ENCODE results near the gene RGPD8.
A peak's percentile ranks its signal among the peaks of the same experiment; 100 is the strongest.
"Not testable (repeated sequence)": the region's sequence is repeated elsewhere in the genome, so short reads cannot be mapped to it uniquely, and the experiment has no call there.

The RGPD8 gene

GRCh38 chr2:112433480-112433879 is at the start of gene RGPD8:
Gene RGPD8, minus strand, starts transcription at chr2:112433645. Its CDS starts 192 bp downstream, at chr2:112433453.
- not testable (repeated sequence) for H3K36me3 ChIP-seq (ENCODE audit: insufficient read depth, low read length); H3K4me1 ChIP-seq (ENCODE audit: insufficient read depth, low read length); H3K9me3 ChIP-seq (ENCODE audit: low read length); H3K27ac ChIP-seq (ENCODE audit: low read depth, low read length); H3K9ac ChIP-seq (ENCODE audit: low read length); H3K27me3 ChIP-seq (ENCODE audit: control insufficient read depth in 1 of 2, insufficient read depth in 2 of 2, low read length in 2 of 2)
- H3K4me3 ChIP-seq (ENCODE audit: low read depth in 1 of 2, low read length in 2 of 2): peak within 1 kb of the TSS in 1 of 2 donors; percentile 23

GRCh38 chr2:112483042-112483473 is 49.6 kb upstream of the RGPD8 start:
- peaks cover 20% of the 10 kb centered on the region for H3K4me1 ChIP-seq (ENCODE audit: insufficient read depth, low read length)
- no peaks in the 10 kb centered on the region for H3K36me3 ChIP-seq (ENCODE audit: insufficient read depth, low read length)
- H3K9ac ChIP-seq (ENCODE audit: low read length): peak overlapping the region; percentile 83
- no peaks in the 10 kb centered on the region for H3K9me3 ChIP-seq (ENCODE audit: low read length)
- peak overlapping the region; percentile 83 for H3K27ac ChIP-seq (ENCODE audit: low read depth, low read length)
- H3K4me3 ChIP-seq (ENCODE audit: low read depth in 1 of 2, low read length in 2 of 2): peak overlapping the region; percentile 55 to 79
- no peaks in the 10 kb centered on the region for H3K27me3 ChIP-seq (ENCODE audit: control insufficient read depth in 1 of 2, insufficient read depth in 2 of 2, low read length in 2 of 2)

GRCh38 chr2:112482309-112483041 is 49.0 kb upstream of the RGPD8 start:
- Histone ChIP-seq H3K4me1 (ENCODE audit: insufficient read depth, low read length) (peaks cover 20% of the 10 kb centered on the region), H3K27me3 (ENCODE audit: control insufficient read depth in 1 of 2, insufficient read depth in 2 of 2, low read length in 2 of 2) (no peaks in the 10 kb centered on the region), H3K4me3 (ENCODE audit: low read depth in 1 of 2, low read length in 2 of 2) (peak overlapping the region; percentile 55 to 79), H3K9ac (ENCODE audit: low read length) (peak overlapping the region; percentile 83), H3K36me3 (ENCODE audit: insufficient read depth, low read length) (no peaks in the 10 kb centered on the region), H3K9me3 (ENCODE audit: low read length) (no peaks in the 10 kb centered on the region), H3K27ac (ENCODE audit: low read depth, low read length) (peak overlapping the region; percentile 83)

- Histone ChIP-seq H3K9me3 (ENCODE audit: low read length) (no peaks in the 10 kb centered on the region), H3K9ac (ENCODE audit: low read length) (peak within 1 kb of the TSS; percentile 83), H3K4me3 (ENCODE audit: low read depth in 1 of 2, low read length in 2 of 2) (peak within 1 kb of the TSS; percentile 85 to 93), H3K4me1 (ENCODE audit: insufficient read depth, low read length) (peaks cover 20% of the 10 kb centered on the region), H3K36me3 (ENCODE audit: insufficient read depth, low read length) (no peaks in the 10 kb centered on the region), H3K27me3 (ENCODE audit: control insufficient read depth in 1 of 2, insufficient read depth in 2 of 2, low read length in 2 of 2) (no peaks in the 10 kb centered on the region), H3K27ac (ENCODE audit: low read depth, low read length) (peak within 1 kb of the TSS; percentile 87)
These were observed 48.2 kb upstream of the RGPD8 start, which contains the start of gene TTL for GRCh38 chr2:112481528-112482233. Gene TTL, plus strand, starts transcription at chr2:112482156. Its CDS starts 189 bp downstream, at chr2:112482345.

- H3K4me3 ChIP-seq (ENCODE audit: low read depth in 1 of 2, low read length in 2 of 2): peak overlapping the region; percentile 85 to 93
- H3K27me3 ChIP-seq (ENCODE audit: control insufficient read depth in 1 of 2, insufficient read depth in 2 of 2, low read length in 2 of 2): no peaks in the 10 kb centered on the region
- H3K9ac ChIP-seq (ENCODE audit: low read length): peak overlapping the region; percentile 63
- peaks cover 20% of the 10 kb centered on the region for H3K4me1 ChIP-seq (ENCODE audit: insufficient read depth, low read length)
- no peaks in the 10 kb centered on the region for H3K9me3 ChIP-seq (ENCODE audit: low read length)
- no peaks in the 10 kb centered on the region for H3K36me3 ChIP-seq (ENCODE audit: insufficient read depth, low read length)
- H3K27ac ChIP-seq (ENCODE audit: low read depth, low read length): peak overlapping the region; percentile 87
These were observed 47.6 kb upstream of the RGPD8 start for GRCh38 chr2:112481050-112481527.

- H3K4me3 ChIP-seq (ENCODE audit: low read depth in 1 of 2, low read length in 2 of 2): peak overlapping the region; percentile 85 to 93
These were observed 47.1 kb upstream of the RGPD8 start for GRCh38 chr2:112480530-112481049.

GRCh38 chr2:112476434-112476833 is 43.0 kb upstream of the RGPD8 start:
- H3K9ac ChIP-seq (ENCODE audit: low read length): no peak overlapping the region
- H3K27ac ChIP-seq (ENCODE audit: low read depth, low read length): no peak overlapping the region
- H3K36me3 ChIP-seq (ENCODE audit: insufficient read depth, low read length): no peaks in the 10 kb centered on the region
- H3K27me3 ChIP-seq (ENCODE audit: control insufficient read depth in 1 of 2, insufficient read depth in 2 of 2, low read length in 2 of 2): no peaks in the 10 kb centered on the region
- no peaks in the 10 kb centered on the region for H3K9me3 ChIP-seq (ENCODE audit: low read length)
- H3K4me3 ChIP-seq (ENCODE audit: low read depth in 1 of 2, low read length in 2 of 2): no peak overlapping the region
- peaks cover 8% of the 10 kb centered on the region for H3K4me1 ChIP-seq (ENCODE audit: insufficient read depth, low read length)

More at GRCh38 chr2:112480530-112481049, 47.1 kb upstream of the RGPD8 start:
- no peaks in the 10 kb centered on the region for H3K27me3 ChIP-seq (ENCODE audit: control insufficient read depth in 1 of 2, insufficient read depth in 2 of 2, low read length in 2 of 2)
- peak overlapping the region; percentile 63 for H3K9ac ChIP-seq (ENCODE audit: low read length)
- no peaks in the 10 kb centered on the region for H3K36me3 ChIP-seq (ENCODE audit: insufficient read depth, low read length)
- H3K4me1 ChIP-seq (ENCODE audit: insufficient read depth, low read length): peaks cover 20% of the 10 kb centered on the region
- H3K9me3 ChIP-seq (ENCODE audit: low read length): no peaks in the 10 kb centered on the region
- no peak overlapping the region for H3K27ac ChIP-seq (ENCODE audit: low read depth, low read length)

- Histone ChIP-seq H3K9ac (ENCODE audit: low read length) (no peak overlapping the region), H3K27me3 (ENCODE audit: control insufficient read depth in 1 of 2, insufficient read depth in 2 of 2, low read length in 2 of 2) (no peaks in the 10 kb centered on the region), H3K36me3 (ENCODE audit: insufficient read depth, low read length) (no peaks in the 10 kb centered on the region), H3K4me3 (ENCODE audit: low read depth in 1 of 2, low read length in 2 of 2) (no peak overlapping the region), H3K9me3 (ENCODE audit: low read length) (no peaks in the 10 kb centered on the region), H3K27ac (ENCODE audit: low read depth, low read length) (no peak overlapping the region), H3K4me1 (ENCODE audit: insufficient read depth, low read length) (no peaks in the 10 kb centered on the region)
These were observed 41.5 kb upstream of the RGPD8 start for GRCh38 chr2:112474844-112475486.

GRCh38 chr2:112472547-112473263 is 39.3 kb upstream of the RGPD8 start:
- Histone ChIP-seq H3K9me3 (ENCODE audit: low read length) (no peaks in the 10 kb centered on the region), H3K36me3 (ENCODE audit: insufficient read depth, low read length) (no peaks in the 10 kb centered on the region), H3K27ac (ENCODE audit: low read depth, low read length) (no peak overlapping the region)

GRCh38 chr2:112465382-112465781 is 31.9 kb upstream of the RGPD8 start:
- H3K9ac ChIP-seq (ENCODE audit: low read length): no peak overlapping the region
- no peaks in the 10 kb centered on the region for H3K36me3 ChIP-seq (ENCODE audit: insufficient read depth, low read length)
- no peaks in the 10 kb centered on the region for H3K9me3 ChIP-seq (ENCODE audit: low read length)
- no peaks in the 10 kb centered on the region for H3K4me1 ChIP-seq (ENCODE audit: insufficient read depth, low read length)
- no peaks in the 10 kb centered on the region for H3K27me3 ChIP-seq (ENCODE audit: control insufficient read depth in 1 of 2, insufficient read depth in 2 of 2, low read length in 2 of 2)
- no peak overlapping the region for H3K27ac ChIP-seq (ENCODE audit: low read depth, low read length)
- no peak overlapping the region for H3K4me3 ChIP-seq (ENCODE audit: low read depth in 1 of 2, low read length in 2 of 2)

More at GRCh38 chr2:112472547-112473263, 39.3 kb upstream of the RGPD8 start:
- H3K27me3 ChIP-seq (ENCODE audit: control insufficient read depth in 1 of 2, insufficient read depth in 2 of 2, low read length in 2 of 2): no peaks in the 10 kb centered on the region
- H3K4me1 ChIP-seq (ENCODE audit: insufficient read depth, low read length): no peaks in the 10 kb centered on the region
- H3K9ac ChIP-seq (ENCODE audit: low read length): no peak overlapping the region
- no peak overlapping the region for H3K4me3 ChIP-seq (ENCODE audit: low read depth in 1 of 2, low read length in 2 of 2)
